Esophagus muscularis mucosa (tissue), 4 donors: Measurements from ENCODE around the gene ST8SIA4. TPM values are rescaled to one million over a fixed set of nuclear protein-coding genes. Genes with fewer than 3 reads are reported as not detected.

Experiments used
- DNase-seq: peaks from one replicate; pipeline ENCODE4 v3.0.0-alpha.2; 2017; ENCODE audit errors: extremely low spot score
- H3K27ac ChIP-seq, 4 donors: fragments of 200-600 bp; sonication (generic); replicated peaks in 1 of 4; 1 replicate in 3 of 4; 2 replicates in 1 of 4; pipeline ENCODE4 v1.5.1; 2016 to 2019; ENCODE audit warnings: mild to moderate bottlenecking in 1 of 4
- H3K27me3 ChIP-seq, 4 donors: fragments of 200-600 bp; sonication (generic); one replicate each; pipeline versions ENCODE4 v1.5.1 to v1.6.0; 2016 to 2019
- H3K36me3 ChIP-seq, 4 donors: fragments of 200-600 bp; sonication (generic); one replicate each; pipeline ENCODE4 v1.5.1; 2016 to 2019
- H3K4me1 ChIP-seq, 4 donors: fragments of 200-600 bp; sonication (generic); one replicate each; pipeline ENCODE4 v1.5.1; 2016 to 2019
- H3K4me3 ChIP-seq, 4 donors: fragments of 200-600 bp; sonication (generic); 1 replicate in 2 of 4; 2 replicates in 2 of 4; pipeline ENCODE4 v1.5.1; 2016 to 2019; ENCODE audit warnings: mild to moderate bottlenecking in 4 of 4, moderate library complexity in 1 of 4
- H3K9me3 ChIP-seq, 4 donors: fragments of 200-600 bp; sonication (generic); 1 replicate in 3 of 4; 2 replicates in 1 of 4; pipeline ENCODE4 v1.5.1; 2016 to 2019
- EP300 ChIP-seq: sonication (generic); formaldehyde crosslinking; IDR thresholded peaks from one replicate; pipeline ENCODE4 v1.6.1; 2017; ENCODE audit warnings: antibody characterized with exemption
- POLR2A ChIP-seq: fragments of 450-650 bp; IDR thresholded peaks from one replicate; pipeline ENCODE4 v1.6.1; 2017; ENCODE audit warnings: antibody characterized with exemption, moderate library complexity, mild to moderate bottlenecking, low read depth
- POLR2AphosphoS5 ChIP-seq, 2 donors: sonication (generic); formaldehyde crosslinking; IDR thresholded peaks; one replicate each; pipeline ENCODE4 v1.6.1; 2017; ENCODE audit warnings: antibody characterized with exemption in 2 of 2
- WGBS: methylation state at CpG from one replicate; pipeline ENCODE4 v1.1.5; 2018; 5-methylcytosine and 5-hydroxymethylcytosine counted together
- intact Hi-C: fragments of 100-400 bp; cut with DNase I; formaldehyde crosslinking; loops from one replicate; pipeline ENCODE4 v1.15.1; 2023
- total RNA-seq, 4 donors: library from RNA; depleted of rRNA; stranded (reverse); fragments of >200 nt; gene quantifications; one replicate each; pipeline versions ENCODE4 v1.1.0 to v1.2.1, GENCODE V29; 2016
- TF ChIP-seq, protein P1 (sequence below), 3 experiments: fragments of 200-600 bp in 2 of 3; fragments of 450-650 bp in 1 of 3; sonication (generic) in 2 of 3; IDR thresholded peaks; one replicate each; pipeline ENCODE4 v1.5.1; 2017 to 2019; ENCODE audit warnings: antibody characterized with exemption in 3 of 3, mild to moderate bottlenecking in 2 of 3, moderate library complexity in 1 of 3

Gene ST8SIA4
- total RNA-seq, 4 donors from 2014 or later = 1.5 to 3.3 (median 2.5) TPM

GRCh38 chr5:100775533-100775855 lies 127.6 kb downstream of the ST8SIA4 start:
- Histone ChIP-seq H3K4me1 (no peaks in the 10 kb centered on the region), H3K36me3 (no peaks in the 10 kb centered on the region), H3K27ac (no peak overlapping the region), H3K4me3 (no peak overlapping the region), H3K27me3 (no peaks in the 10 kb centered on the region), H3K9me3 (no peaks in the 10 kb centered on the region)
- intact Hi-C loops = no loop called here
- no peak for DNase-seq
- TF ChIP-seq EP300 (no peak), POLR2AphosphoS5 (IDR thresholded peaks at IDR 0.05) (no peak), POLR2A (no peak)
- TF ChIP-seq, protein P1, sequence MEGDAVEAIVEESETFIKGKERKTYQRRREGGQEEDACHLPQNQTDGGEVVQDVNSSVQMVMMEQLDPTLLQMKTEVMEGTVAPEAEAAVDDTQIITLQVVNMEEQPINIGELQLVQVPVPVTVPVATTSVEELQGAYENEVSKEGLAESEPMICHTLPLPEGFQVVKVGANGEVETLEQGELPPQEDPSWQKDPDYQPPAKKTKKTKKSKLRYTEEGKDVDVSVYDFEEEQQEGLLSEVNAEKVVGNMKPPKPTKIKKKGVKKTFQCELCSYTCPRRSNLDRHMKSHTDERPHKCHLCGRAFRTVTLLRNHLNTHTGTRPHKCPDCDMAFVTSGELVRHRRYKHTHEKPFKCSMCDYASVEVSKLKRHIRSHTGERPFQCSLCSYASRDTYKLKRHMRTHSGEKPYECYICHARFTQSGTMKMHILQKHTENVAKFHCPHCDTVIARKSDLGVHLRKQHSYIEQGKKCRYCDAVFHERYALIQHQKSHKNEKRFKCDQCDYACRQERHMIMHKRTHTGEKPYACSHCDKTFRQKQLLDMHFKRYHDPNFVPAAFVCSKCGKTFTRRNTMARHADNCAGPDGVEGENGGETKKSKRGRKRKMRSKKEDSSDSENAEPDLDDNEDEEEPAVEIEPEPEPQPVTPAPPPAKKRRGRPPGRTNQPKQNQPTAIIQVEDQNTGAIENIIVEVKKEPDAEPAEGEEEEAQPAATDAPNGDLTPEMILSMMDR (IDR thresholded peaks at IDR 0.05) = no peak
- WGBS = 95% methylated on average over 5 of the region's 5 CpGs

- Histone ChIP-seq H3K27me3 (no peaks in the 10 kb centered on the region), H3K9me3 (no peaks in the 10 kb centered on the region), H3K27ac (no peak overlapping the region), H3K36me3 (no peaks in the 10 kb centered on the region), H3K4me3 (no peak overlapping the region), H3K4me1 (no peaks in the 10 kb centered on the region)
- WGBS = 89% methylated on average over 2 of the region's 2 CpGs
- no peak for DNase-seq
- intact Hi-C loops = no loop called here
- TF ChIP-seq, protein P1 (IDR thresholded peaks at IDR 0.05) = no peak
- TF ChIP-seq POLR2AphosphoS5 (IDR thresholded peaks at IDR 0.05) (no peak), POLR2A (no peak), EP300 (no peak)
Observed at GRCh38 chr5:100772548-100772947, 130.5 kb downstream of the ST8SIA4 start.

DNA sequence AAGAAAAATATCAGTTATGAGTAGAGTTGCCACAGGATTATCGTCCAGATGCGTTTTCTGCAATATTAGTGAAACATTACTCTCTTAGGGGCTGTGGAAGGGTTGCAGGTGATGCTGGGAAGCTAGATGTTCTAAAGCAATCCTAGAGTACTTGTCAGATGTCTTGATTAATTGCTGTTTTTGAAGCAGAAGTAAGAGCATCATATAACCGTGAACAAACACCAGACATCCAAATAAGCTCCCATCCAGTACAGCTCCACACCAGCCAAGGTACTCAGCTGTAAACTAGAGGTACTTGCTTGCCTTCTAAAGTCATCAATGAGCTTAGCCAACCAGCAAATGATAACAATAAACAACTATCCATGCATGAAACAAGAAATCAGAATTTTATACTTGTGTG lies 131.1 kb downstream of the ST8SIA4 start:
- H3K9me3 ChIP-seq = no peaks in the 10 kb centered on the region
- intact Hi-C loops = no loop called here
- H3K27me3 ChIP-seq = no peaks in the 10 kb centered on the region
- no peak overlapping the region for H3K4me3 ChIP-seq
- WGBS = 81% methylated on average over 3 of the region's 3 CpGs
- no peak overlapping the region for H3K27ac ChIP-seq
- H3K4me1 ChIP-seq = no peaks in the 10 kb centered on the region
- TF ChIP-seq POLR2A (no peak), EP300 (no peak), POLR2AphosphoS5 (IDR thresholded peaks at IDR 0.05) (no peak)
- TF ChIP-seq, protein P1 (IDR thresholded peaks at IDR 0.05) = no peak
- no peak for DNase-seq
- H3K36me3 ChIP-seq = no peaks in the 10 kb centered on the region

GRCh38 chr5:100771181-100771580 lies 131.9 kb downstream of the ST8SIA4 start:
- H3K4me1 ChIP-seq = no peaks in the 10 kb centered on the region
- DNase-seq = no peak
- H3K9me3 ChIP-seq = no peaks in the 10 kb centered on the region
- H3K4me3 ChIP-seq = no peak overlapping the region
- H3K27ac ChIP-seq = no peak overlapping the region
- no peaks in the 10 kb centered on the region for H3K27me3 ChIP-seq
- intact Hi-C loops = no loop called here
- 46% methylated on average over 2 of the region's 2 CpGs for WGBS
- TF ChIP-seq POLR2A (no peak), POLR2AphosphoS5 (IDR thresholded peaks at IDR 0.05) (no peak), EP300 (no peak)
- TF ChIP-seq, protein P1 (IDR thresholded peaks at IDR 0.05) = no peak
- H3K36me3 ChIP-seq = no peaks in the 10 kb centered on the region

GRCh38 chr5:100768221-100768620 lies 134.9 kb downstream of the ST8SIA4 start:
- no peak for DNase-seq
- 64% methylated on average over 4 of the region's 4 CpGs for WGBS
- TF ChIP-seq EP300 = no peak
- TF ChIP-seq POLR2A = no peak
- no peak for TF ChIP-seq POLR2AphosphoS5 (IDR thresholded peaks at IDR 0.05)
- TF ChIP-seq, protein P1 (IDR thresholded peaks at IDR 0.05) = no peak
- Histone ChIP-seq H3K9me3 (no peaks in the 10 kb centered on the region), H3K27me3 (no peaks in the 10 kb centered on the region), H3K4me1 (no peaks in the 10 kb centered on the region), H3K36me3 (no peaks in the 10 kb centered on the region), H3K27ac (no peak overlapping the region), H3K4me3 (no peak overlapping the region)
- intact Hi-C loops = no loop called here
